Subcutaneous adipose tissue (tissue), 4 donors: Measurements from ENCODE around the gene PFN3. TPM values are rescaled to one million over a fixed set of nuclear protein-coding genes. Genes with fewer than 3 reads are reported as not detected.

ENCODE experiments used
- total RNA-seq, 4 donors: library from RNA; depleted of rRNA; stranded (reverse); fragments of >200 nt; gene quantifications; one replicate each; pipeline ENCODE4 v1.1.0, GENCODE V29; 2016
- TF ChIP-seq, protein P1 (sequence below): fragments of 450-650 bp; IDR thresholded peaks from one replicate; pipeline ENCODE4 v1.5.1; 2016; ENCODE audit warnings: low read depth, mild to moderate bottlenecking, control low read depth, antibody characterized with exemption, moderate library complexity

Gene PFN3
- total RNA-seq, 4 donors from 2014 or later: not detected

DNA sequence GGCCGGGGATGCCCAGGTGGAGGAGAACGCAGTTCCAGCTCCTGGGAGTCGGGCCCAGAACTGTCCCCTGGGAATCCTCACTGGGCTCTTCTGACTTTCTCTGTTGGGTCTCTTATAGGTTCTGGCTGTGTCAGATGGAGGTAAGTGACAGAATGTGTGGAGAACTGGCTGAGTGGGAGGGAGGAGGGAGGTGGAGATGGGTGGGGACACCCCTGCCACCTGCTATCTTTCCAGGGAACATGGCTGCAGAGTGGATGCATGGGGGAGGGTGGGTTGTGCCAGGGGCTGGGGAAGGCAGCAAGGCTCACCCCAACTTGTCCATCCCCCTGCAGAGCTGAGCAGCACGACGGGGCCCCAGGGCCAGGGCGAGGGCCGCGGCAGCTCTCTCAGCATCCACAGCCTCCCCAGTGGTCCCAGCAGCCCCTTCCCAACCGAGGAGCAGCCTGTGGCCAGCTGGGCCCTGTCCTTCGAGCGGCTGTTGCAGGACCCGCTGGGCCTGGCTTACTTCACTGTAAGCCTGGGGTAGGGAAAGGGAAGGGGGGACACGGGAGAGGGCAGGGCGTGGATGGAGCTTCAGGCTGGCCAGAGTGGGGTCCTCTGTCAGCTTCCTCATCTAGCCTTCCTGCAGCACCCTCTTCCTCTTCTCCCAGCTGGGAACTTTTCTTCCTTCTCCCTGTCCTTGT, 34.5 kb downstream of the PFN3 start:
- TF ChIP-seq, protein P1, sequence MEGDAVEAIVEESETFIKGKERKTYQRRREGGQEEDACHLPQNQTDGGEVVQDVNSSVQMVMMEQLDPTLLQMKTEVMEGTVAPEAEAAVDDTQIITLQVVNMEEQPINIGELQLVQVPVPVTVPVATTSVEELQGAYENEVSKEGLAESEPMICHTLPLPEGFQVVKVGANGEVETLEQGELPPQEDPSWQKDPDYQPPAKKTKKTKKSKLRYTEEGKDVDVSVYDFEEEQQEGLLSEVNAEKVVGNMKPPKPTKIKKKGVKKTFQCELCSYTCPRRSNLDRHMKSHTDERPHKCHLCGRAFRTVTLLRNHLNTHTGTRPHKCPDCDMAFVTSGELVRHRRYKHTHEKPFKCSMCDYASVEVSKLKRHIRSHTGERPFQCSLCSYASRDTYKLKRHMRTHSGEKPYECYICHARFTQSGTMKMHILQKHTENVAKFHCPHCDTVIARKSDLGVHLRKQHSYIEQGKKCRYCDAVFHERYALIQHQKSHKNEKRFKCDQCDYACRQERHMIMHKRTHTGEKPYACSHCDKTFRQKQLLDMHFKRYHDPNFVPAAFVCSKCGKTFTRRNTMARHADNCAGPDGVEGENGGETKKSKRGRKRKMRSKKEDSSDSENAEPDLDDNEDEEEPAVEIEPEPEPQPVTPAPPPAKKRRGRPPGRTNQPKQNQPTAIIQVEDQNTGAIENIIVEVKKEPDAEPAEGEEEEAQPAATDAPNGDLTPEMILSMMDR: no peak

DNA sequence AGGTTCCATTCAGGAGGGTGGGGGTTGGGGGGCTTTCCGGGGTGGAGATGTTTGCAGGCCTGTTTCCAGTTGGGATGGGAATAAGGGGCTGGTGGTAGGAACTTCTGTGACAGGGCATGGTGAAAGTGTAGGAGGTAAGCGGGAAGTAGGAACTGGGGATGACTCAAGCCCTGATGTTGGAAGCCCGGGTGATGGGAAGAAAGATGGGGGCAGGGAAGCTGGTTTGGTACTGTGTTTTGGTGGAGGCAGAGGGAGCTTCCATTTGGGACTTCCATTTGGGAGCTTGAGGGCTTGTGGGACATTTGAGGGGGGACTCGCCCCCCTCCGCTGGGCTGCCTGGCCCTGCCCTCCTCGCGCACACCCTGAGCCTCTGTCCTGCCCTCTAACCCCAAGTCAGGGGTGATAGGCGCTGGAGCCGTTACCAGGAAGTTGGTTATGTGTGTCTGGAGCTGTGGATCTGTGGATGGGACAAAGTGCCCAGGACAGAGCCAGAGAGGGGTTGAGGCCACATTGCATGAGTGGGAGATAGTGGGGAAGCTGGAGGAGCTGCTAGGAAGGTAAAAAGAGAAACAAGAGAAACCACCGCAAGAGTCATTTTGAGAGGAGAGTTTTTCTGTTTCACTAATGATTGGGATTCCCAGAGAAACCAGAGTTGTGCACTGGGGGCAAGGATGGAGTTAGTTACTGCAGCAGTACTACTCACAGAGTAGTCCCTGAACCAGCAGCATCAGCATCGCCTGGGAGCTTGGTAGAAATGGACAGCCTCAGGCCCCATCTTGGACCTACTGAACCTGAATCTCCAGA, 36.1 kb downstream of the PFN3 start:
- TF ChIP-seq, protein P1: no peak

DNA sequence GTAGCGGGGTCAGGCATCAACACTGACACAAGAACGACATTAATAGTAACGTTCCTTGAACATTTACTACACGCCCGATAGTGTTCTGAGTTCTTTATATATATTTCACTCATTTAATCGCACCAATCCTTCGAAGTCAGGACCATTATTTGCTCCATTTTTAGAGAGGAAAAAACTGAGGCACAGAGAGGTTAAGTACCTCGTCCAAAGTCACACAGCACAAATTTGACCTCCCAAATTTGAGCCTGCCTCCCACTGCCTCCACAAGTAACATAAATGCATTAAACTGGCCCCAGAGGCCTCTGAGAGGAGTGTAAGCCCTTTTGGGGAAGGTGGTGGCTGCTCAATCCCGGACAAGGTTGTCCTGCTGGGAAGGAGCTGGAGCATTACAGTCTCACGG, 36.9 kb downstream of the PFN3 start:
- TF ChIP-seq, protein P1: no peak

DNA sequence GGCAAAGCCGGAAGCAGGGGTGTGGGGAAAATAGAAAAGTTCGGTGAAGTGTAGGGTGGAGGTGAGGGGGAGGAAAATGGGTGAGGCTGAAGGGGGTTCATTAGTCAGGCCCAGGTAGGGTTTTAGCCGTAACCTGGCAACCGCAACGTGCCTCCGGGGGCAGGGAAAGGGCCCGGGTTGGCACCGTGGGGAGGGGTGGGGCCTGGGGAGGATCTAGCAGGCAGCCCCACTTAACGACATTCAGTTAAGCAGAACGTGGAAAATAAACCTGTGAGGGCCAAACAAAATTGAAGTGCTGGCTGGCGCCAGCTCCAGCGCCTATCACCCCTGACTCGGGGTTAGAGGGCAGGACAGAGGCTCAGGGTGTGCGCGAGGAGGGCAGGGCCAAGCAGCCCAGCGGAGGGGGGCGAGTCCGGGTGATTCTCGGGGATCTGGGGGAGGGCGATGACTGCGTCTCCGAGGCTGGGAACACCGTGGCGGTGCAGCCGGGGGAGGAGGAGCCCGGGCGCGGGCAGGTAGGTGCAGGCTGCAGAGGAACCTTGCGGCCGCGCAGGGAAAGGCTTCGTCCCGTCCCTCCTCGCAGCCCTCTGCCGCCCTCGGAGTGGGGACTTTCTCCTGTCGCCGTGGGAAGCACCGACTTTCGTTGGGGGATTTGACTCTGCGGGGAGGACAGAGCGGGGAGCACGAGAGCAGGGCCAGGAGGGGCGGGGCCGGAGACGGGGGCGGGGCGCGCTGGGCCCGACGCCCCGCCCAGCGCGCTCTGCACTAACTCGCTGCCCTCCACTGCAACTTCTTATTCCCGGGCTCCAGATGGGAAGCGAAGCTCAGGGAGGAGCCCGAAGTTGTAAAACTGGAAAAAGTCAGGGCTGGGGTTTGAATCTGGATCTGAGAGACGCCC, 37.6 kb downstream of the PFN3 start:
- TF ChIP-seq, protein P1: no peak

DNA sequence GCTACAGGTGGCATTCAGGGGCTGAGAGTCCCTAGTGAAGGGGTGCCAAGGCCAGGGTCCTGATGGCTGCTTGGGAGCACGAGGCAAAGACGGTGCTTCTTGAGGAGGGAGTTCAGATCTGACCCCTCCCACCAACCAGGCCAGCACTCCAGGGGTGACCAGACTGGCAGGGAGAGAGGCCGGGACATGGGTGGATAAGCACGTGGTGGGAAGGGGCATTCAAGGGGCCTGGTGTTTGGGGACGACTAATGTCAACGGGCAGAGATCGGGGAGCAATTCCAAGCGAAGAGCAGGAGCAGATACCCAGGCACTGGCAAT, 38.2 kb downstream of the PFN3 start:
- TF ChIP-seq, protein P1: no peak

DNA sequence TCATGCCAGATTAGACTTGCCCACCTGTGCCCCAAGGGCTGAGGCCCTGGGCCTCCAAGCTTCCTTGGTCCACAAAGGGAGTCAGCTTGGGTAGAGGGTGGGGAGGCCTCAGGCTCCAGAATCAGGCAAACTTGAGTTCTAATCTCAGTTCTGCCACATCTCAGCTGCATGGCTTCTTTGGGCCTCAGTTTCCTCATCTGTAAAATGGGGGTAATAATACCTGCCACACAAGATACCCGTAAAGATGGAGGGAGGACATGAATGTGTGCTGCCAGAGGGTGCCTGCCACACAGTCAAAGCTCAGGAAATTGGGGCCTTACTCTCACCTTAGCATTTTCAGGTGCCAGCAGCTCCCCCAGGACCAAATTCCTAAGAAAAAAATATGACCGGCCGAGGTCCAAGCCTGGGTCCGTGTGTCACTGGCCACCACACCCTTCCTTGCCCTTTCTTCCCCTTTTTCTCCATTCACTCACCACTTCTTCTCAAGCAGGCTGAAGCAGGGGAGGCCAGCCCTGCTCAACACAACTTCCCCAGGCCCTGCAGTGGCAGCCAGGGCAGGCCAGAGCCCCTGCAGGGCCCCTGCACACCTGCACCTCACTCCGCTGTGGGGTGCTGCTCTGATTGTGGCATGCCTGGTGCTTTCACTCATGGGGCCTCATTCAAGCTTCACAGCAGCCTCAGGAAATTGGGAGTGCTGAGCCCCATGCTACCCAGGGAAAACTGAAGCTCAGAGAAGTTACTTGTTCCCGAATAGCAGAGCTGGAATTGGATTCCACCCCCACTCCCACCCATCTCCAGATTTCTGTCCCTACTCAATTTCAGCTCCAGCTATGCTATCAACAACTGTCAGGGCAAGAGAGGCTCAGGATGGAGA, 38.8 kb downstream of the PFN3 start:
- TF ChIP-seq, protein P1: no peak
